H1 (cell line): ENCODE data around the gene ADCY5. TPM values are rescaled to one million over a fixed set of nuclear protein-coding genes. Genes with fewer than 3 reads are reported as not detected.

Source experiments
- EP300 ChIP-seq, 2 experiments: IDR thresholded peaks; 1 replicate in 1 of 2; 2 replicates in 1 of 2; pipeline ENCODE4 v1.6.1; 2011 to 2012; ENCODE audit warnings: low read depth in 2 of 2, low read length in 2 of 2, mild to moderate bottlenecking in 2 of 2, borderline replicate concordance in 1 of 2, inconsistent platforms in 1 of 2, moderate library complexity in 1 of 2
- KDM5A ChIP-seq: fragments of 200-600 bp; IDR thresholded peaks from 2 replicates; pipeline ENCODE4 v1.7.1; 2012; ENCODE audit warnings: mild to moderate bottlenecking, low read length, inconsistent platforms, mixed read lengths
- SP1 ChIP-seq: IDR thresholded peaks from 2 replicates; pipeline ENCODE4 v1.6.1; 2011; ENCODE audit warnings: low read depth, low read length
- TAF7 ChIP-seq: optimal IDR thresholded peaks from 2 replicates; pipeline ENCODE3; 2011; ENCODE audit warnings: low read depth, mild to moderate bottlenecking, inconsistent platforms, low read length, moderate library complexity, borderline replicate concordance
- TCF12 ChIP-seq: IDR thresholded peaks from 2 replicates; pipeline ENCODE4 v1.6.1; 2011; ENCODE audit warnings: low read depth, mild to moderate bottlenecking, low read length
- ZNF274 ChIP-seq: IDR thresholded peaks from 2 replicates; pipeline ENCODE4 v1.7.0; 2012; ENCODE audit warnings: low read length, borderline replicate concordance; ENCODE audit errors: extremely low read depth
- polyA plus RNA-seq, 7 experiments: library from polyadenylated mRNA; depleted of rRNA in 3 of 7; stranded (reverse) in 5 of 7; unstranded in 2 of 7; fragments of >200 nt in 5 of 7; fragments of 200-250 nt in 2 of 7; gene quantifications; 1 replicate in 5 of 7; 2 replicates in 1 of 7; 4 replicates in 1 of 7; pipeline versions ENCODE4 v1.2.1 to v1.2.3, GENCODE V29; 2011 to 2013; ENCODE audit warnings: missing spikeins in 2 of 7, mixed read lengths in 2 of 7
- total RNA-seq: library from RNA; stranded (reverse); fragmentation: NEBNext Ultra II Directional; extraction: Animal tissue kit (Norgen Biotek cat#: 25700); gene quantifications from 2 replicates; pipeline ENCODE4 v1.2.1, GENCODE V29; 2021

The ADCY5 gene
- total and polyA plus RNA-seq, 2 of the 8 experiments (the other 6 are each of a cell fraction or from before 2014, with no cell fraction given): 18.9 to 40.8 TPM

- no peak for TF ChIP-seq EP300 (IDR thresholded peaks at IDR 0.05; ENCODE audit: borderline replicate concordance in 1 of 2, low read depth in 2 of 2, low read length in 2 of 2)
- no peak for TF ChIP-seq ZNF274
- TF ChIP-seq TCF12: no peak
- no peak for TF ChIP-seq SP1
- TF ChIP-seq KDM5A: no peak
- TF ChIP-seq TAF7: no peak
Observed at GRCh38 chr3:123439806-123440580, 8.9 kb downstream of the ADCY5 start (continued).
